Fibroblast of lung (primary cell): Measurements from ENCODE around the gene CHCHD10.

Experiments used
- CTCF ChIP-seq, 2 donors: IDR thresholded peaks in 1 of 2; conservative IDR thresholded peaks in 1 of 2; 1 replicate in 1 of 2; 2 replicates in 1 of 2; pipeline ENCODE4 v1.5.1; 2011 to 2012; ENCODE audit warnings: low read length in 2 of 2, control low read depth in 1 of 2, inconsistent platforms in 1 of 2, low read depth in 1 of 2, mild to moderate bottlenecking in 1 of 2
- EZH2 ChIP-seq: IDR thresholded peaks from 2 replicates; pipeline ENCODE4 v1.5.1; 2012; ENCODE audit warnings: low read length, control low read depth, mild to moderate bottlenecking; ENCODE audit errors: missing control alignments

- TF ChIP-seq CTCF (conservative IDR thresholded peaks at IDR 0.05 in 1 of 2, IDR thresholded peaks at IDR 0.05 in 1 of 2; ENCODE audit: low read depth in 1 of 2, low read length in 2 of 2) (no peak), EZH2 (no peak)
Observed at GRCh38 chr22:23749841-23750301, 17.9 kb downstream of the CHCHD10 start.
